ENCODE data around the gene TRPV3. TPM values are rescaled to one million over a fixed set of nuclear protein-coding genes. Genes with fewer than 3 reads are reported as not detected.
A peak's percentile ranks its signal among the peaks of the same experiment; 100 is the strongest.

TRPV3 gene
- total RNA-seq, 1 donor from 2014 or later, result 1.6 TPM

DNA sequence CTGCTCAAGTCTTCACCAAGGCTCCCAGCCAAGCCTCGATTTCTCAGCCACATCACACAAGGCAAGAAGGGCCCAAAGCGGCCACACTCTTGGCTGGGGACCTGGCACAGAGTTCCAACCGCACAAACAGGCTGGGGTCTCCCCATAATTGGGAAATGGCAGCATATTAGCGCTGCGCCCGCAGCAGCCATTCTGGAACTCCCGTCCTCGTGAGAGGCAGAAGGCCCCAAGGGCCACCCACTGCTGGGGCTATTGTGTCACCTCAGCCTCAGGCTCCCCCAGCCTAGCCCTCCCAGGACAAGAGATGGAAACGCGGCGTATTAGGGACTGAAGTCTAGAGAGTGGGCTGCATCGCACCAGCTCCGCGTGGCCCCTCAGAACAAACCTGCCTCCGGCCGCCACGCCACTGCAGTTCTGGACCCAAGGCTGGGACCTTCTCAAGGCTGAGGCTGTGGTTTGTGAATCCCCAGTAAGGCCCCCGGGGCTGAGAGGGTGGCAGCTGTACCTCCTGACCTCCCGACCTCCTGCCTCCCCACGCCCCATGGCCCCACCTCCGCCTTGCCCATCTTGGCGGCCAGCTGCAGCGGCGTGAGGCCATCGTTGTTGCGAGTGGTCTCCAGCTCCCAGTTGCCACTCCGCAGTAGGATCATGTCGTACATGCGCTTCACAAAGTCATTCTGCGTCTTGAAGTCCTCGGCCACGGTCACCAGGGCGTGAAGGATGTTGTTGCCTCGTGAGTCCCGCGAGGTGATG, 25.3 kb downstream of the TRPV3 start:
- Mint-ChIP-seq H3K4me1 (ENCODE audit: low read depth) (peaks cover 12% of the 10 kb centered on the region), H3K27me3 (peaks cover 6% of the 10 kb centered on the region), H3K36me3 (ENCODE audit: insufficient read depth) (no peaks in the 10 kb centered on the region), H3K27ac (peak overlapping the region; percentile 49), H3K4me3 (ENCODE audit: low read depth) (no peak overlapping the region), H3K9me3 (ENCODE audit: low read depth) (no peaks in the 10 kb centered on the region)
- TF ChIP-seq CTCF (IDR thresholded peaks at IDR 0.05; ENCODE audit: unreplicated experiment), result no peak
- DNase-seq (ENCODE audit: low spot score, unreplicated experiment), result no peak

- H3K9me3 Mint-ChIP-seq (ENCODE audit: low read depth), result no peaks in the 10 kb centered on the region
- TF ChIP-seq CTCF (IDR thresholded peaks at IDR 0.05; ENCODE audit: unreplicated experiment), result no peak
- DNase-seq (ENCODE audit: low spot score, unreplicated experiment), result no peak
Measured at GRCh38 chr17:3531266-3532101, 26.1 kb downstream of the TRPV3 start.

DNA sequence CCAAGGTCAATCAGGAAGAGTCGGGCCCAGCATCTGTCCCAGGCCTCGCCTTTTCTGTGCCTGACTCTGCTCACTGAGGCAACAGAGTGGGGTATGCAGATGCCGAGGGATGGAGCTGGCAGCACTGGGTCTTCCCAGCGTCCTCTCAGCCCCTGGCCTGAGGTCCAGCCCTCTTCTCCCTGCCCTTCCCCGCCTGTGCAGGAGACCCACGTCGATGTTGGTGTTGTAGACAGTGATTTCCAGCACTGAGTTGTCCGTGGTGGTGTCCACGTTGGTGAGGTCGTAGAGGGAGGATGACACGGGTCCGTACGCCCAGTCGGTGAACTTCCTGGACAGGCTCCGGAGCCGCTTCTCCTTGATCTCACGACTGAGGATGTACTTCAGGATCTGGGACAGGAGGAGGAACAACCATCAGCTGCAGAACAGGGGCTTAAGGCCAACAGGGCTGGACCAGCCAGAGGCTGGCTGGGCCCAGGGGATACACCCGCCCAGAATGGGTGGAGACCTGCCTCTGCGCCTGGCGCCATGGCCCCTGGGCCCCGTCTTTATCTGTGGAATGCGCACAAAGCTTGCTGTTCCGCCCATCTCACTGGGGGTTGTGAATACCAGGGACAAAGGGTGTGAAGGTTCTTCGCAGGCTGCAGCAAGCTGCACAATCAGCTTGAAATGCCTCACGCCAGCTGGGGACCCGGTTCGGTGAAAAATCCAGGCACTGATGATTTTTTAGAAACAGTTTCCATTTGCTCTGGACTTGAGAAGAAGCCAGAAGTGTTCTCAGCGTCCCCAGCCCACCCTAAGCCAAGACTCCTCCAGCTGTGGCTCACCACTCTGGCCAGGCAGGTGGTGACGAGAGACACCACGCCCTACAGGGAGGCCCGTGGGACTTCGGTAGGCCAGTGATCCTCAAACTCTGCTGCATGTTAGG, 27.5 kb downstream of the TRPV3 start:
- no peak for DNase-seq (ENCODE audit: low spot score, unreplicated experiment)
- peaks cover 6% of the 10 kb centered on the region for H3K4me1 Mint-ChIP-seq (ENCODE audit: low read depth)

More at GRCh38 chr17:3531266-3532101, 26.1 kb downstream of the TRPV3 start:
- no peak overlapping the region for H3K27ac Mint-ChIP-seq
- peaks cover 5% of the 10 kb centered on the region for H3K27me3 Mint-ChIP-seq
- no peaks in the 10 kb centered on the region for H3K36me3 Mint-ChIP-seq (ENCODE audit: insufficient read depth)
- H3K4me1 Mint-ChIP-seq (ENCODE audit: low read depth), result peaks cover 11% of the 10 kb centered on the region
- H3K4me3 Mint-ChIP-seq (ENCODE audit: low read depth), result no peak overlapping the region

DNA sequence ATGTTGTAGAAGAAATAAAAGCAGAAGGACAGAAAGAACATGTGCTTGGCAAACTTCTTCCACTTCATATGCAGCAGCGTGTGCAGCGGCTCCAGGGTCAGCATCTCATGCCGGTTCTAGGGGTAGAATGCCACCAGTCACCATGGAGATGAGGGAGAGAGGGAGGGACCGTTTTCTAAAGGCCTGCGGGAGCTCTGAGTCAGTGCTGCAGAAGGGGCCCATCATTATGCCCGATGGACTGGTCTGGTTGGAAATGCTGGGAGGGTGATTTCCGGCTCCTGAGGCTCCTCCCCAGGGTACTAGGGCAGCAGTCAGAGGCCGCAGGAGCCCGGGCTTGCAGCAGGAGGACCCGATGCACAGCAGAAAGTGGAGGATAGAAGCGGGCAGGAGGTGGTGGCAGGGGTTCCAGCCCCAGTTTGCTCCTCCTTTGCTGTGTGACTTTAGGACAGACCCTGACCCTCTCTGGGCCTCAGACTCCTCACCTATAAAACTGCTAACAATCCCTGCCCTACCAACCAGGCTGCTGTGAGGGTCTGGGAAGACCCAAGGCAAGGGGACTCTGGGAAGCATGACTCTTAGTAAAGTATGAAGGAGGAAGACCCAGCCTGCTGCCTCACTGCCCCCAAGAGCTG, 28.6 kb downstream of the TRPV3 start:
- H3K9me3 Mint-ChIP-seq (ENCODE audit: low read depth), result no peaks in the 10 kb centered on the region
- no peak overlapping the region for H3K27ac Mint-ChIP-seq
- no peaks in the 10 kb centered on the region for H3K36me3 Mint-ChIP-seq (ENCODE audit: insufficient read depth)
- H3K27me3 Mint-ChIP-seq, result peaks cover 4% of the 10 kb centered on the region
- TF ChIP-seq CTCF (IDR thresholded peaks at IDR 0.05; ENCODE audit: unreplicated experiment), result no peak
- H3K4me3 Mint-ChIP-seq (ENCODE audit: low read depth), result no peak overlapping the region
- peaks cover 6% of the 10 kb centered on the region for H3K4me1 Mint-ChIP-seq (ENCODE audit: low read depth)
- no peak for DNase-seq (ENCODE audit: low spot score, unreplicated experiment)

More for the DNA sequence above, 27.5 kb downstream of the TRPV3 start:
- H3K27ac Mint-ChIP-seq, result peak overlapping the region; percentile 92
- no peak for TF ChIP-seq CTCF (IDR thresholded peaks at IDR 0.05; ENCODE audit: unreplicated experiment)
- H3K4me3 Mint-ChIP-seq (ENCODE audit: low read depth), result peak overlapping the region; percentile 14
- peaks cover 4% of the 10 kb centered on the region for H3K27me3 Mint-ChIP-seq
- no peaks in the 10 kb centered on the region for H3K9me3 Mint-ChIP-seq (ENCODE audit: low read depth)
- no peaks in the 10 kb centered on the region for H3K36me3 Mint-ChIP-seq (ENCODE audit: insufficient read depth)

All from progenitor cell of endocrine pancreas (in vitro differentiated cells).